Posterior vena cava (tissue), 2 donors: ENCODE data around the gene GLRA1. TPM values are rescaled to one million over a fixed set of nuclear protein-coding genes. Genes with fewer than 3 reads are reported as not detected.
"Not testable (repeated sequence)": the region's sequence is repeated elsewhere in the genome, so short reads cannot be mapped to it uniquely, and the experiment has no call there.

ENCODE experiments used
- DNase-seq: peaks from one replicate; pipeline ENCODE4 v3.0.0-alpha.2; 2020; ENCODE audit warnings: low spot score
- intact Hi-C, 2 donors: fragments of 100-400 bp; cut with DNase I; formaldehyde crosslinking; loops; one replicate each; pipeline versions ENCODE4 v1.14.1 to v1.14.2; 2022 to 2023
- total RNA-seq, 2 donors: library from RNA; stranded (reverse); fragmentation: NEBNext Ultra II Directional; extraction: Animal tissue kit (Norgen Biotek cat#: 25700); gene quantifications; one replicate each; pipeline ENCODE4 v1.2.1, GENCODE V29; 2021
- donor health status: DM: yes; HTN: yes; CAD: no.
- donor health status: DM: yes; HTN: yes; CAD: no.

Gene GLRA1
- total RNA-seq, 2 donors from 2014 or later = not detected

DNA sequence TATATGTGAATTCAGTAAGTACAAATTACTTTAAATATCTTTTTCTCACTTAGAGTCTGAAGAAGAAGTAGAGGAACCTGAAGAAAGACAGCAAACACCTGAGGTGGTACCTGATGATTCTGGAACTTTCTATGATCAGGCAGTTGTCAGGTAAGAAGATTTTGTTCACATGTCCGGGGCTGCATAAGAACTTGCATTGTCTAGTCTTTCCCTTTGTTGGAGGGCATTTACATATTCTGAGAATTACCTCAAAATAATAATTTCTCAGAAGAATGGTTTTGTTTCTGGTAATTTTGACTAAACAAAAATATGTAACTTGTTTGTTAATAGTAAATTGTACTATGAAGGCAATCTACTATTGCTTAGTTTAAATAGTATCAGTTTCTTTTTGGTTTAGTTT, 129.2 kb downstream of the GLRA1 start:
- DNase-seq = no peak
- intact Hi-C loops = no loop called here

- intact Hi-C loops = no loop called here
Observed at GRCh38 chr5:151793358-151793757, 131.3 kb downstream of the GLRA1 start.

GRCh38 chr5:151787817-151788216, 136.8 kb downstream of the GLRA1 start:
- DNase-seq = no peak
- intact Hi-C loops = loop anchor here in 1 of 2 donors (10.0 kb wide), 1 partner anchor 923 kb away; no protein-coding TSS in a partner anchor

More at GRCh38 chr5:151793358-151793757, 131.3 kb downstream of the GLRA1 start:
- no peak for DNase-seq

GRCh38 chr5:151786468-151786867, 138.2 kb downstream of the GLRA1 start:
- DNase-seq = no peak
- intact Hi-C loops = loop anchor here in 1 of 2 donors (10.0 kb wide), 1 partner anchor 922 kb away; no protein-coding TSS in a partner anchor

- no peak for DNase-seq
- intact Hi-C loops = loop anchor here in 1 of 2 donors (10.0 kb wide), 1 partner anchor 919 kb away; no protein-coding TSS in a partner anchor
Observed at GRCh38 chr5:151784141-151784540, 140.5 kb downstream of the GLRA1 start.

GRCh38 chr5:151783664-151784063, 141.0 kb downstream of the GLRA1 start:
- DNase-seq = not testable (repeated sequence)
- intact Hi-C loops = loop anchor here in 1 of 2 donors (10.0 kb wide), 1 partner anchor 919 kb away; no protein-coding TSS in a partner anchor

GRCh38 chr5:151781201-151781600, 143.4 kb downstream of the GLRA1 start:
- intact Hi-C loops = loop anchor here in 1 of 2 donors (10.0 kb wide), 1 partner anchor 916 kb away; no protein-coding TSS in a partner anchor
- DNase-seq = no peak

GRCh38 chr5:151780348-151780747, 144.3 kb downstream of the GLRA1 start:
- intact Hi-C loops = loop anchor here in 1 of 2 donors (10.0 kb wide), 1 partner anchor 916 kb away; no protein-coding TSS in a partner anchor
- no peak for DNase-seq

DNA sequence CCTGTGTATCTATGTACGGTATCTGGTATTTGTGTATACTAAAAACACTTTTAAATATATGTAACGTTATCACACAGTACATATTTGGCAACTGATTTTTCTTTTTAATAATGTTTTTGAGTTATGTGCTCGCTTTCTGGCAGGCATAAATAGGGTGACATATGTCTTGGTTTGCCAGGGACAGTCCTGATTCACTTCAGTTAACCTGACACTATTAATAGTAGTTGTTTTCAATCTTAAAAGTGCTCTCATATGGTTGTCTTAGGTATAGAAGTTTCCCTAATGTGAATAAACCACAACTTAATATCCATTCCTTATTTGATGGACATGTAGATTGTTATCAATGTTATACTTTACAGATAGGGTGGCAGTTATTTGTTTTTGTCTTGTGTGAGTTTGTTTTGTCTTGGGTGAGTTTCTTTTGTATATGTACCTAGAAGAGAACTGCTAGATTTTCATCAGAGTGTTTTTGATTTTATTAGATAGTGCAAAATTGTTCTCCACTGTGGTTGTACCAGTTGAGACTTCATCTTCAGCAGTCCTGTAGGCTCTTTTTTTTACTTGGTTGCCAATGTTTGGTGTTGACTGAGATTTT, 145.0 kb downstream of the GLRA1 start:
- no peak for DNase-seq
- intact Hi-C loops = loop anchor here in 1 of 2 donors (10.0 kb wide), 1 partner anchor 915 kb away; no protein-coding TSS in a partner anchor

GRCh38 chr5:151775025-151775606, 149.5 kb downstream of the GLRA1 start:
- intact Hi-C loops = no loop called here
- no peak for DNase-seq

DNA sequence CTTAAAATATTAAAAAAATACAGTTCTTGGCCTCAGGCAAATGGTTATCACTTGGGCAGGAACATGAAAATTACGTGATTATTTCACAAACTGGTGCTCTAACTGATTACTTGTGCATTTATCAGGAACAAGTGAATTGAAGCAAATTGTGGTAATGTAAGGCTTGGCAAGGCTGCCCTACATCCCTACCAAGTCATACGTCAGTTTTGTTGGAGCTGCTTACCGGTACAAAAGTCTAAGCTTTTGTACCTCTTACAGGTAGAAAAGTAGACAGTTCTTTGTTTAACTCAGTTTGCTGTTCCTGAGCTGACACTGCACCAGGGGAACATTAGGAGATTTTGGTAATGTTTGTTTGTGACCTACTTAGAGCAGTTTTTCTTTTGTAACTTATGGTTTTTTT, 150.7 kb downstream of the GLRA1 start:
- no peak for DNase-seq
- intact Hi-C loops = loop anchor here in 1 of 2 donors (5.0 kb wide), 1 partner anchor 1542 kb away; no protein-coding TSS in a partner anchor

DNA sequence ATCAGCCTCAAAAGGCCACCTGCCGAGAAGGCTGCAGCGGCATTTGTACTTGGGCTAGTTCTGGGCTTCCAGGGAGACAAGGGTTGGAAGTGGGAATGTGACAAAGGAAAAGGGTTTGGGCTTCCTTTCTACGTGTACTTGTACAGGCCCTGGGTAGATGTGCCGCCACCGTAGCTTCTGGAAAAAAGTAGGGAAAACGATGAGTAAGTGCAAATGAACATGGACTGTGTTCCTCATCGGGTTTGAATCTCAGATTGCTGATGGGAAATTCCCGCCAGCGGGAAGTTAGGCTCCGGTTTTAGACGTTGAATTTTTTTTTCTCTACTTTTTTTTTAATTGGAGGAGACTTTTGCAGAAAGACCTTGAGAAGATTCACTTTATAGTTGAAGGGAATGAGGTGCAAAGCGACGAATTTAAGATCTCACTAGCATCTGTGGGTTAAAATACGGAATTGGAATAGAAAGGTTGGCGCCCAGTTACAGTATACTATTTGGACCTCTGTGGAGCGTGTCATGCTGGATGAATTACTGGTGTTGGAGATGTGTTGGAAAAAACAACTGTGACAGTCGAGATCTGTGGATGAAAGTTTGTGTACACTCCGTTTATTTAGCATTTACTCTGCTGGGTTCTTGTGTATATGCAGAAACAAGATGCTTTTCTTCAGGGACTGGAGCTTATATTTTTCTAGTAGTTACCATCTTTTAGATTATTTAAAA, 151.6 kb downstream of the GLRA1 start:
- DNase-seq = no peak
- intact Hi-C loops = loop anchor here in 1 of 2 donors (5.0 kb wide), 1 partner anchor 1541 kb away; no protein-coding TSS in a partner anchor

Other genes starting within 250 kb of the GLRA1 start
- 1,000 to 10,000 TPM in 1 of 2 donors, 100 to 1,000 TPM in 1; 913 to 2,416 TPM for gene SPARC, start 237.9 kb downstream of the GLRA1 start, total RNA-seq
- gene ATOX1, start 166.2 kb downstream of the GLRA1 start, total RNA-seq = 10 to 100 TPM; 62.8 to 68.6 TPM
- 100 to 1,000 TPM; 117 to 130 TPM for gene G3BP1, start 152.9 kb downstream of the GLRA1 start, total RNA-seq